ENCODE measurements around the gene EPSTI1. TPM values are rescaled to one million over a fixed set of nuclear protein-coding genes. Genes with fewer than 3 reads are reported as not detected.

EPSTI1 gene
- total and polyA plus RNA-seq, 9 donors, result 1.5 to 20.8 (median 5.4) TPM

- DNase-seq, result no peak
- intact Hi-C loops (cut with DNase I), result no loop called here
- no peak overlapping the region for H3K4me3 ChIP-seq
- 63 to 95% (median 91%) methylated on average over 2 of the region's 2 CpGs for WGBS, 3 donors
- no peaks in the 10 kb centered on the region for H3K9me3 ChIP-seq
- H3K36me3 ChIP-seq, result no peaks in the 10 kb centered on the region
- H3K27ac ChIP-seq, result no peak overlapping the region
- no peaks in the 10 kb centered on the region for H3K4me1 ChIP-seq (ENCODE audit: insufficient read depth)
- TF ChIP-seq POLR2A (IDR thresholded peaks at IDR 0.05) (no peak), EP300 (IDR thresholded peaks at IDR 0.05) (no peak), CTCF (IDR thresholded peaks at IDR 0.05) (no peak)
- no peaks in the 10 kb centered on the region for H3K27me3 ChIP-seq
Observed at GRCh38 chr13:43003010-43003409, 11.0 kb upstream of the EPSTI1 start.

GRCh38 chr13:43002021-43002420 is 10.0 kb upstream of the EPSTI1 start:
- TF ChIP-seq POLR2A (IDR thresholded peaks at IDR 0.05) (no peak), EP300 (IDR thresholded peaks at IDR 0.05) (no peak), CTCF (IDR thresholded peaks at IDR 0.05) (no peak)
- intact Hi-C loops (cut with DNase I), result no loop called here
- Histone ChIP-seq H3K4me1 (ENCODE audit: insufficient read depth) (no peaks in the 10 kb centered on the region), H3K27ac (no peak overlapping the region), H3K27me3 (no peaks in the 10 kb centered on the region), H3K4me3 (no peak overlapping the region), H3K36me3 (no peaks in the 10 kb centered on the region), H3K9me3 (no peaks in the 10 kb centered on the region)
- no peak for DNase-seq
- WGBS, 3 donors, result 88 to 99% (median 90%) methylated on average over 2 of the region's 2 CpGs

- DNase-seq, result no peak
- 69 to 81% (median 70%) methylated on average over 4 of the region's 4 CpGs for whole genome bisulfite sequencing, 3 donors
- no peaks in the 10 kb centered on the region for H3K4me1 ChIP-seq (ENCODE audit: insufficient read depth)
- no peak for TF ChIP-seq POLR2A (IDR thresholded peaks at IDR 0.05)
- no peak for TF ChIP-seq EP300 (IDR thresholded peaks at IDR 0.05)
- TF ChIP-seq CTCF (IDR thresholded peaks at IDR 0.05), result no peak
- H3K27ac ChIP-seq, result no peak overlapping the region
- H3K27me3 ChIP-seq, result no peaks in the 10 kb centered on the region
- H3K4me3 ChIP-seq, result no peak overlapping the region
- H3K9me3 ChIP-seq, result no peaks in the 10 kb centered on the region
- intact Hi-C loops (cut with DNase I), result no loop called here
- H3K36me3 ChIP-seq, result no peaks in the 10 kb centered on the region
Observed at GRCh38 chr13:43000676-43001075, 8.6 kb upstream of the EPSTI1 start.

GRCh38 chr13:42999491-42999890 is 7.5 kb upstream of the EPSTI1 start:
- H3K9me3 ChIP-seq, result no peaks in the 10 kb centered on the region
- intact Hi-C loops (cut with DNase I), result no loop called here
- DNase-seq, result no peak
- H3K27ac ChIP-seq, result no peak overlapping the region
- no peaks in the 10 kb centered on the region for H3K36me3 ChIP-seq
- H3K27me3 ChIP-seq, result no peaks in the 10 kb centered on the region
- no peak overlapping the region for H3K4me3 ChIP-seq
- TF ChIP-seq CTCF (IDR thresholded peaks at IDR 0.05) (no peak), EP300 (IDR thresholded peaks at IDR 0.05) (no peak), POLR2A (IDR thresholded peaks at IDR 0.05) (no peak)
- WGBS, 3 donors, result 87 to 96% (median 90%) methylated on average over 2 of the region's 2 CpGs
- no peaks in the 10 kb centered on the region for H3K4me1 ChIP-seq (ENCODE audit: insufficient read depth)

DNA sequence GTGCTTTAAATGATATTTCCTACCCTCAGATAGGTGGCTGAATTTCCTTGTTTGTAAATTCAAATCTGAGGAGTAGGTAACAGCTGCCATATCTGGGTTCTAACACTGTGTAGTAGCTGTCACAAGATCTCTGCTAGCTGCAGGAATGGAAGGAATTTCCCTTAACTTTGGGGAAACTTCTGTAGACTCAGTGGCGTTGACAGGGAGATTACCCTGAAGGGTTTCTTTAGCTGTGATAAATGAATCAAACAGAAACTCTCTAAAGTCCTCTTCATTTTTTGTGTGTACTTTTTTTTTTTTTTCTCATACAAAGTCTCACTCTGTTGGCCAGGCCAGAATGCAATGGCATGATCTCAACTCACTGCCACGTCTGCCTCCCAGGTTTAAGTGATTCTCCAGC is 5.3 kb upstream of the EPSTI1 start:
- no peak for DNase-seq
- WGBS, 3 donors, result 85 to 91% (median 90%) methylated on average over 2 of the region's 2 CpGs
- intact Hi-C loops (cut with DNase I), result no loop called here
- Histone ChIP-seq H3K36me3 (no peaks in the 10 kb centered on the region), H3K27me3 (no peaks in the 10 kb centered on the region), H3K4me1 (ENCODE audit: insufficient read depth) (no peaks in the 10 kb centered on the region), H3K4me3 (no peak overlapping the region), H3K9me3 (no peaks in the 10 kb centered on the region), H3K27ac (no peak overlapping the region)
- TF ChIP-seq POLR2A (IDR thresholded peaks at IDR 0.05), result no peak
